ENCODE results near the gene TAF4B.
"Not testable (repeated sequence)": the region's sequence is repeated elsewhere in the genome, so short reads cannot be mapped to it uniquely, and the experiment has no call there.

TAF4B gene

GRCh38 chr18:26309281-26309680, 83.0 kb downstream of the TAF4B start:
- no peak for DNase-seq

GRCh38 chr18:26312199-26312598, 86.0 kb downstream of the TAF4B start:
- DNase-seq, result no peak

GRCh38 chr18:26317398-26317797, 91.2 kb downstream of the TAF4B start:
- no peak for DNase-seq

DNA sequence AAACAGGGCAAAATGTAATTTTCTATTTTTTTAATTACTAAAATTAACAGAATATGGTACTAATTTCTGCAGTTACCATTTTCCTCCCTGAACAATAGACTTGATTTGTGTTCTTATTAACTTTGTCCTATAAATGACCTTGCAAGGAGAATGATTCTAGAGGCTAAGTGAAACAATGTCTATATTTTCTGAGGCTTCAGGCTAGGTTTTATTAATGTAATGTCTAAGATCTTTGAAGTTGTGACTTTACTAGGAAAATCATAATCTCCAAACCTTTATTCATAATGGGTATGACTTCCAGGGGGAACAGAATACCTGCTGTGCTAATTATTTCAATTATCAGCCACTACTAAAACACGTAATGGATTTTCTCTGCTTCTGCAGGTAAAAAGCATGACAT, 94.4 kb downstream of the TAF4B start:
- no peak for DNase-seq

DNA sequence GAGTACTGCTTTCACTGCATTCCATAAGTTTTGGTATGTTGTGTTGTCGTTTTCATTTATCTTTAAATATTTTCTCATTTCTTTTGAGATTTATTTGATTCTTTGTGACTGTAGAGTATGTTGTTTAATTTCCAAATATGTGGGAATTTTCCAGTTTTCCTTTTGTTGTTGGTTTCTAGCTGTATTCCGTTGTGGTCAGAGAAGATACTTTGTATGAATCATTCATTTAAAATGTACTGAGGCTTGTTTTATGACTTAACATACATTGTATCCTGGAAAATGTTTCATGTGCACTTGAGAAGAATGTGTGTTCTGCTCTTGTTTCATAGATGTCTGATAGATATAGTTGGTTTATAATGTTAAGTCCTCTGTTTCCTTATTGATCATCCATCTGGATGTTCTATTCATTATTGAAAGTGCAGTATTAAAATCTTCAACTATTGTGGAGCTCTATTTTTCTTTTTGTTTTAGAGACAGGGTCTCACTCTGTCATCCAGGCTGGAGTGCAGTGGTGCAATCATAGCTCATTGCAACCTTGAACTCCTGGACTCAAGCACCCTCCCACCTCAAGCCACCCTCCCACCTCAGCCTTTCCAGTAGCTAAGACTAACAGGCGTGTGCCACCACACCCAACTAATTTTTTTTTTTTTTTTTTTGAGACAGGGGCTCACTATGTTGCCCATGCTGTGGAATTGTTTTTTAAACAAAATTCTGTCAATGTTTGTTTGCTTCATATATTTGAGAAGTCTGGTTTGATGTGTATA, 96.8 kb downstream of the TAF4B start:
- no peak for DNase-seq

DNA sequence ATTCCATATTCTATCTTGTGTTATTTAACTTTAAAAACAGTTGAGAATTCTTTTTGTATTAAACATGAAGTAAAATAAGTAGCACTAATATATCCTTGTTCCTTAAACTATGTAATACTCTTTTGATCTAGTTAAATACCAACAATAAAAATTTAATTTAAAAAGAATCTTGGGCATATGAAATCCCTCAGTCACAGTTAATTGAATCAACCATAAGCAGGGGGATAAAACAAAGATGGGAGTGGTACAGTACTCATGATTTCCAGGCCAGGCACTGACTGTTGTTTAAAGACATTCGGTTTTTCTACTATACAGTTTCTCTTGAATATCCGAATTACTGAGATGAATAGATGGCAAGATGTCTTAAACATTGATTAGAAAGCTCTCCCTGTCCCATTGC, 99.5 kb downstream of the TAF4B start:
- DNase-seq, result no peak

- DNase-seq, result no peak
These were observed 100.8 kb downstream of the TAF4B start for GRCh38 chr18:26327062-26327461.

DNA sequence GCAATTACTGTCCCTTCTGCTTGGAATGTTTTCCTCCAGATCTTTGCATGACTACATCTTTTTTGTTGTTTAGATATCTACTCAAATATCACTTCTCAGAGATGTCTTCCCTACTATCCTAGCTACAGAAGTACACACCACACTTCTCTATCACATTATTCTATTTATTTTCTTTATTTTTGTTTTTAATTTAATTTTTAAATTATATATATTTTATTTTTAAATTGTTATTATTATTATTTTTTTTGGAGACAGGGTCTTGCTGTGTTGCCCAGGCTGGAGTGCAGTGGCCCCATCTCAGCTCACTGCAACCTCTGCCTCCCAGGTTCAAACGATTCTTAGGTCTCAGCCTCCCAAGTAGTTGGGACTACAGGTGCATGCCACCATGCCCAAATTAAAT, 106.7 kb downstream of the TAF4B start:
- no peak for DNase-seq

DNA sequence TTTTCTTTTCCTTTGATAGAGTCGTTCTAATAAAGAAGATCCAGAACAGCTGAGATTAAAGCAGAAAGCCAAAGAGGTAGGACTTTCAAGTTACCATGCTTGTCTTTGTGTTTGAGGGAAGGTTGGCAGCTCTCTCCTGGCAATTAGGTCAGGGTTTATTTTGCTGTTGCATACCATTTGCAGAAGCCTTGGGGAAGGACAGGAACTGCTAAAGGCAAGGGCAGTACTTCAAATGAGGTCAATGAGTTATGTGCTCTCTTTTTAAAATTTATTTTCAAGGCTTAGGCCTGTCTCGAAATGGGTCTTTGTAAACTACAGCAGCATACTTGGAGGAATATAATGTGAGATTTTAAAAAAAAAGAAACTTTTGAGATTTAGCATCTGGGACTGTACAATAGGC, 108.9 kb downstream of the TAF4B start:
- no peak for DNase-seq

DNA sequence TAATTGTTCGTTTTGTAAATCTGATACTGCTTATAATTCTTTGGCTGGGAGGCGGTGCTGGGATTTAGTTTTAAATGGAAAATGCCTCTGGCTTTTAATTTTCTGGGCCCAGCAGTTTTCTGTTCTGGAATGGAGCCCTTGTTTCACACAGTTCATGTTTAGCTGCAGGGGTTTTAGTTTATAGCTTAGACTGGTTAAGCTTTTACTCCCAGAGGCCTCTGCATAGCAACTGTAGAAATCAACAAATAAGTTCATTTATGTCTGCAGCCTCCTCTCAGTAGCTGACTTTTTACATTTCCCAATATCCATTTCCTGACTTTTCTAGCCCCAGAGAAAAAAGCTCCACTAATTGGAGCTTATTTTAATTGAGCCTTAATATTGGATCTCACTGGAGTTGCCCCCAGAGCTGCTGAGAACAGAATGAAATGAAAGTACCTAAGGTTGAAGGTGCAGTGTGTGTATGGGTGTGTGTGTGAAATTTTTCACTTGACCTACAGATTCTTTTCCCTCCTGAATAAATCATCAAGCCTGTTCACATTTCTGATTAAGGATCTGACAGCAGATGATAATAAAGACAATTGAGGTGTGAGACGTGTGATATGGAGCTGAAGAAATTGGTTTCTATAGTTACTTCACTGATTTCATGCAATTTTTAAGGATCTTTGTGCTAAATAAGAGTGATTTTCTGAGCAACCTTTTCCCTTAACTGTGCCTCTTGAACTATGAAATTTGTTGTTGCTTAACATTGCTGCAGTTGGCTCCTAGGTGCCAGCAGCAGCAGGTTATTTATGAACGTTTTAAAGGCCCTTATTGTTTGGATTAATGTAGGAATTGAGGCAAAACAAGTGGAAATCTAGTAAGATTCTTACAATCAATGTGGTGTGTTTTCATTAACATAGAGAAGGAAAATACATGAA, 109.6 kb downstream of the TAF4B start:
- no peak for DNase-seq

- no peak for DNase-seq
These were observed 110.3 kb downstream of the TAF4B start for GRCh38 chr18:26336572-26336971.

DNA sequence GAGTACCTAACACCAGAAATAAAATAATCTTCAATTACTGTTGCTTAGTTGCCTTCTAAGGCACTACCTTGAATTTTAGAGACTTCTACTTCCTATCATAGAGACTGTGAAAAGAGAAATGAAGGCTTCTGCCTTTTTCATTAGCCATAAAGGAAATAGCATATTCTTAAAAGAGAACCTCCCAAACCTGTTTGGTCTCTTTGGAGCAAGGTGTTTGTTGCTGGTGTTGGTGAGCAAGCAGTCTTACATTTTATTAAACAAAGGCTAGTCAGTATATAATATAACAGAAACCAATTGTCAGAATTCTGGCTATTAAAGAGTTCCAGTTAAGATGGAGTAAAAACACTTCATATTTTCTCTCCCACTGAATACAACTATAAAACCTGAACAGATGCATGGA, 116.4 kb downstream of the TAF4B start:
- DNase-seq, result no peak

DNA sequence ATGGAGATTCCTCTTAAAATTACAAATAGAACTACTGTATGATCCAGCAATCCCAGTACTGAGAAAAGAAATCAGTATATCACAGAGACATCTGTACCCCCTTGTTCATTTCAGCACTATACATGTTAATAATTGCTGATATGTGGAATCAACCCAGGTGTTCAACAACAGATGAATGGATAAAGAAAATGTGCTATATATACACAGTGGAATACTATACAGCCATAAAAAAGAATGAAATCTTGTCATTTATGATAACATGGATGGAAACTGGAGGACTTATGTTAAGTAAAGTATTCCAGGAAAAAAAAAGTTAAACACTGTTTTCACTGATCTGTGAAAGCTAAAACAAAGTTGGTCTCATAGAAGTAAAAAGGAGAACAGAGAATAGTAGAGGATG, 124.7 kb downstream of the TAF4B start:
- DNase-seq, result no peak

- no peak for DNase-seq
These were observed 130.0 kb downstream of the TAF4B start for GRCh38 chr18:26356045-26356785.

DNA sequence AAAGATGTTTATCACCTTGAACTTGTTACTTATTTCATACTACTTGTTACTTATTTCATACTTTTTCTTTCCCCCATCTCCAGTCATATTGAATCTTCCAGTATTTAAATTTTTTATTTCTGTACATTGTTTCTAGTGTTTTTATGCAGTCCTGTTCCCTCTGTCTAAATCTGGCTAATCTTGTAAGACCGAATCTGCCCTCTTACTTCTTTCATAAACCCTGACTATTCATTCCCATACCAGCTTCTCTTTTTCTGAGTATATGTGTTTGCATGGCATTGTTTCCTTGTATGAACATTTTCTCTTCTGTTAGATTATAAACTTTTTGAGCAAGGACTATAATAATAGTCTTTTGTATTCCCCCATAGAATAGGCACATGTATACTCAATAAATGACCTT, 131.7 kb downstream of the TAF4B start:
- DNase-seq, result no peak

DNA sequence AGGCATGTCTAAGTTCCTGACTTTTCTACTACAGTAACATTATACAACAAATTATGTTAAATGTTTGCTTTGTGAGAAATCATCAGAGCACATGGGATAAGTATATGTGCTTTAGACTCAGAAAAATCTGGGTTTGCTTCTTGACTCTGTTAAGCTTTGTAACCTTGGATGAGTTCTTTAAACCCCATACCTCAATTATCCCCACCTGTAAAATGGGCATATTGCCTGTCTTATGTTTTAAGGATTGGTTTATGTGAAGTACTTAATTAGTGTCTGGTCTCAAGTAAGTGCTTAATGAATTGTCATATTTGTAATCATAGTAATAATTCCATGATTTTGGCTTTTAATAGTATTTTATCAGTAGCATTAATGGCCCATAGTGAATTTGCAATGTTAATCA, 135.8 kb downstream of the TAF4B start:
- DNase-seq, result no peak

DNA sequence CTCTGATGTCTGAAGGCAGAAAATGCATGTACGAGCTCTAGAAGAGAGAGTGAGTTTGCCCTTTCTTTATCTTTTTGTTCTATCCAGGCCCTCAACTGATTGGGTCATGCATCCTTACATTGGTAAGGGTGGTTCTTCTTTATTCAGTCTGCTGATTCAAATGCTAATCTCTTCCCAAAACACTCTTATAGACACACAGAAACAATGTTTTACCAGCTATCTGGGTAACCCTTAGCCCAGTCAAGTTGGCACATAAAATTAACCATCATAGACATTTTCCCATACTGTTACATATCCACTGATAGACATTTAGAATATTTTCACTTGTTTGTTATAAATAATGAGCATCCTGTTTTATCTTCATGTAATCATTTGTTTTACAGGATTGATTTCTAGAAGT, 141.2 kb downstream of the TAF4B start:
- no peak for DNase-seq

DNA sequence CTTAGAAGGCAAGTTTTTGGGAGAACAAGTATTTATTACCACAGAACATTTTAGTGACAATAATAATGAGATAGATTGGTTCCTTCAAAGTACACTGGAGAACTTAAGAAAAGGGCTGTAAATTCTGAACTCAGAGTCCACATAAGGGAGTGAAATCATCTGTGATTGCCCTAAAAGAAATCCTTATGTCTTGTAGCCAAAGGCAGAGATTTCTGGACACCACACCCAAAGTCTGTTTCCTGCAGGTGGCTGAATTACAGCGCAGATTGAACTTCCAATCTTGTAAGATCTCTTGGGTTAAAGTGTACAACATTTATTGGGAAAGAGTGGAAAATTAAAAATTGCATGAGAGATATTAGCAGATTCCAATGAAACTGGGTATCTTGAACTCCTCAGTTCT, 143.8 kb downstream of the TAF4B start:
- DNase-seq, result no peak

GRCh38 chr18:26376105-26376504, 149.9 kb downstream of the TAF4B start:
- no peak for DNase-seq

- DNase-seq, result no peak
These were observed 152.5 kb downstream of the TAF4B start for GRCh38 chr18:26378701-26379100.

GRCh38 chr18:26381555-26381954, 155.3 kb downstream of the TAF4B start:
- DNase-seq, result not testable (repeated sequence)

DNA sequence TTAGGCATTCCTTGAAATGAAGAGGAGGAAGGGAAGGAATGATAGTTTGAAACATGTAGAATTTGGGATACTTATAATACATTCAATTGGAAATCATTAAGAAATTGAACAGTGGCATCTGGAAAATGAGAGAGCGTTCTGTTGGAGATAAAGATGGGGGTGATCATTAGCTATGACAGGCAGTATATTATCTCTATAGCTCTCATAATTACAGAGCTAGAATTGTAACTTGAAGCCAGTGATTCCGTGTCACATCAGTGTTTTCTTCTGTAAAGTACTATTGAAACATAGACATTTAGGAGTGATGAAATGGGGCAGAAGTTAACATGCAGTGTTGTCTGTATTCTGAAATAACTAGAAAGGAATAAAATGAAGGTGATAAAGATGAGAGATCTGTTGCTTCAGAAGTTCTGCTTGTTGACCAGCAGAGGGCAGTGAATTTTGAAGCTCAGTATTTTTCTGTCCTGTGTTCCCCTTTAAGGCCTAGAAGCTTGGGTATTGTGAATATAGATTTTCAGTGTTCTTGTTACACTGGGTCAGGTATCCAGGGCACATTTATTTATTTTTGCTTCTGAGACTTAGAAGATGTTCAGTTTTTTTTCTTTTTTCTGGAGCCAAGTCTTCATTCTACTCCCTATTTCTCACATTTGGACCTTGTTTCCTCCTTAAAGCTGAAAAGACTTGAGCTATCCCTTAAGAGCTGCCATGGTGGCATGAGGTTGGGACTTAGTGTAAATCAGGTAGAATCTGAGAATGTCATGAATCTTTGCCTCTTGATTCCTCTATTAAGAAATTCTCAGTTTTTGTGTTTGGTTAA, 157.4 kb downstream of the TAF4B start:
- DNase-seq, result peak; percentile 29 to 36

Measured in inflammatory macrophage (primary cell).